ENCODE results near the gene C19orf73. TPM values are rescaled to one million over a fixed set of nuclear protein-coding genes. Genes with fewer than 3 reads are reported as not detected.

C19orf73 gene
- total and polyA plus RNA-seq, 2 experiments from 2014 or later, result 8.1 to 9.1 TPM

- TF ChIP-seq ZNF462 (CRISPR knock-in tag; IDR thresholded peaks at IDR 0.05), result no peak
- no peak for TF ChIP-seq POLR2AphosphoS5 (IDR thresholded peaks at IDR 0.05; ENCODE audit: low read depth)
- TF ChIP-seq JUNB (IDR thresholded peaks at IDR 0.05; ENCODE audit: unreplicated experiment), result no peak
- no peak for TF ChIP-seq EZH2 (IDR thresholded peaks at IDR 0.05; ENCODE audit: low read depth, unreplicated experiment)
- no peak for TF ChIP-seq ETS1 (IDR thresholded peaks at IDR 0.05)
- TF ChIP-seq EZH2phosphoT487 (IDR thresholded peaks at IDR 0.05; ENCODE audit: unreplicated experiment), result no peak
- TF ChIP-seq ZNF331 (CRISPR knock-in tag; IDR thresholded peaks at IDR 0.05; ENCODE audit: low read depth), result no peak
Measured at GRCh38 chr19:49168421-49168820, 49.5 kb upstream of the C19orf73 start (continued).

GRCh38 chr19:49167857-49168409, 49.0 kb upstream of the C19orf73 start:
- ATAC-seq (no peak), DNase-seq (ENCODE audit: low spot score) (no peak)
- H3K36me3 ChIP-seq (ENCODE audit: insufficient read depth), result no peaks in the 10 kb centered on the region
- no peak overlapping the region for H3K4me2 ChIP-seq
- H3F3A ChIP-seq (replicated peaks; ENCODE audit: low read depth), result 0 out of 2 replicates have a peak, but pooled peaks cover 2% of the 10 kb centered on the region
- Mint-ChIP-seq H3K36me3 (ENCODE audit: low read depth) (no peaks in the 10 kb centered on the region), H3K9me3 (no peaks in the 10 kb centered on the region), H3K27ac (no peak overlapping the region), H3K27me3 (ENCODE audit: insufficient read depth, low read depth, poor library complexity) (peaks cover 2% of the 10 kb centered on the region), H3K4me3 (no peak overlapping the region; the same call in 2 of the 3 replicates), H3K4me1 (peaks cover 6% of the 10 kb centered on the region; the same call in 2 of the 3 replicates)
- H3K4me1 ChIP-seq (ENCODE audit: insufficient read depth), result peaks cover 7% of the 10 kb centered on the region; the same call in 1 of the 2 replicates
- no peak overlapping the region for H3K27ac ChIP-seq (ENCODE audit: low read depth)
- H4K20me1 ChIP-seq (replicated peaks; ENCODE audit: insufficient read depth), result no peaks in the 10 kb centered on the region
- no peaks in the 10 kb centered on the region for H3K79me2 ChIP-seq (replicated peaks; ENCODE audit: insufficient read depth)
- no peak for TF ChIP-seq CREB1 (CRISPR knock-in tag; IDR thresholded peaks at IDR 0.05; ENCODE audit: low read depth)
- TF ChIP-seq NANOG (IDR thresholded peaks at IDR 0.05; ENCODE audit: borderline replicate concordance), result no peak
- no peak for TF ChIP-seq JUNB (IDR thresholded peaks at IDR 0.05; ENCODE audit: unreplicated experiment)
- H3K4me3 ChIP-seq, result no peak overlapping the region
- H2AFZ ChIP-seq, result no peak overlapping the region
- 0 out of 2 replicates have a peak, but pooled peaks cover 12% of the 10 kb centered on the region for H3K27me3 ChIP-seq (ENCODE audit: insufficient read depth)
- no peaks in the 10 kb centered on the region for H3K9me2 ChIP-seq (ENCODE audit: insufficient read depth)

Data from GM23338 (cell line).